ENCODE results near the gene ANKRD45.
"Not testable (repeated sequence)": the region's sequence is repeated elsewhere in the genome, so short reads cannot be mapped to it uniquely, and the experiment has no call there.

The ANKRD45 gene

DNA sequence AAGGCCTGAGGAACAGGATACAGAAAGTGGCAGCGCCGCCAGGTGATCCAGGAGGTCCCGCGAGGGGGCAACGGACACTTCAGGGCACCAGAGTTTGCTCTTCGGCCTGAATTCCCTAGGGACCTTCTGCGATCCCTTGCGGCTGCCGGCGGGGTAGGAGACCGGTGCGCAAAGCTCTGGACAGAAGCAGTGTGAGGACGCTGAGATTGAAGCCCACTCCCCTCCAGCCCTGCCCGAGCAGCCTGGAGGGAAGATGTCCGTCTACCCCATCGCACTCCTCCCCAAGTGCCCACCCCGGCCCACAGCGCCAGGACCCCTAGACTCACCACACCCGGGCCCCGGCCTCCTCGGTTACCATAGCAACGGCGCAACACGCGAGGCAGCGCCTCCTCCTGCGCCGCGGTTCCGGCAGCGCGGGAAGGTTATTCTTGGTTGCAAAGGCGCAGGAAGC lies at the start of gene ANKRD45:
Gene ANKRD45 (minus strand): TSS at position 361 of the 451 bp plus-strand sequence. CDS start 10,433 bp downstream, outside the sequence.
- DNase-seq: no peak

- DNase-seq: no peak
Measured at GRCh38 chr1:173717238-173717637, 47.6 kb upstream of the ANKRD45 start.

DNA sequence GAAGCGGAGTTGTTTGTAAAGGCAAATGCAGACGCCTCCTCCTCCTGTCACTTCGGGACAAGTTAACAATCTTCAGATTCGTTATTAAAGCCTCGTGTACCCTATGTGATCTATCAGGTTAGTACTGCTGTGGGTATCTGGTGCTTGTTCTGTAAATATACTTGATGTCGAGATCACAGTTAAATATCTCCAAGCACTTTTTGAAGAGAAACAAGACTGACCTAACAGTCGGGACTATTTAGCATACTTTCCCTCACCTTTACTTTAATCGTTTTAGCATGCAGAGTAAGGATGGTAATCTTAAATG lies 45.8 kb upstream of the ANKRD45 start:
- DNase-seq: no peak

DNA sequence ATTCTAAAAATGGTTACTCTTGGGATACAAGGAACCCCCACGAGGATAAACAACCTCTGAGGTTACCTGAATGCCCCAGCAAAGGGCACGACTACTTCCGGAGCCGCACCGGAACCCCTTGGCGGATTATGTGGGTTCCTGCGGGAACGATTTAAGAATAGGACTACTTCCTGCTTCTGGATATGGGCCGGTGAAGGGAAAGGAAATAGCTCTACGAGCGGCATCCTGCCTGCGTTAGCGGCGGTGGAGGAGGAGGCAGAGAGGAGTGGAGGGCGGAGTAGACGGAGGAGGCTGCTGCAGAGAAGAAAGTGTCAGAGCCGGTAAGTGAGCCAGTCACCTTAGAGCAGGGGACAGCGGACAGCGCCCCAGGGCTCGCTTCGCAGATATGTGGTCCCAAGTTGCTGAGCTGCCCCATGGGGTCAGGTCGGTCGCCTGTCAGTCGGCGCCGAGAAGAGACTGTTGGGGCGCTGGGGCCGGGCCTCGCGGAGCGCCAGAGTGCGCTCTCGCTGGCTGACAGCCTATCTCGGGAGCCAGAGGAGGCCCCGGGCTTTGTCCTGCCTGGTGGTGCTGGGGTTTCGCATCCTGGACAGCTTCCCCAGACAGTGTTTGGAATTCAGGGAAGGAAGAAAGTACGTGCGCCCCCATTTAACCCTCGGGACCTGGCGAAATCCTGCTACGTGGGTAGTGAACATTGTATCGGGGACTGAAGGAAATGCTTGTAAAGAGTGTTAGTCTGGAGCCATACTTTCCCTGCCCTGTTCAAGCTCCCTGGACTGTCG lies 45.3 kb upstream of the ANKRD45 start, which contains the start of gene KLHL20:
Gene KLHL20 (plus strand): TSS at position 223 of the 779 bp plus-strand sequence. CDS start 1,063 bp downstream, outside the sequence.
- DNase-seq: peak; percentile 71

DNA sequence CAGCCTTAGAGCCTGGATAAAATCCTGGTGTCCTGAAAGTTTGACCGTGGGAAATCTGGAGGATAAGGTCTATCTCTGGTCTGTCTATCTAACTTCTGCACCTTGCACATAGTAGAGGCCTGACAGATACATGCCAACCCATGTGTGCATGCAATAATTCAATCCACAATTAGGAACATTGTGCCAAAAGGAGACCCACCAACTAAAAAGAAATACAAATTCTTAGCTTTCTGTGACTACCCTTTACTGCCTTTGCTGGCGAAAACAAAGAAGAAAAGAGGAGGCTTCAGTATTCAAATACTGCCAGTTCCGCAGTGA lies 44.7 kb upstream of the ANKRD45 start:
- no peak for DNase-seq

DNA sequence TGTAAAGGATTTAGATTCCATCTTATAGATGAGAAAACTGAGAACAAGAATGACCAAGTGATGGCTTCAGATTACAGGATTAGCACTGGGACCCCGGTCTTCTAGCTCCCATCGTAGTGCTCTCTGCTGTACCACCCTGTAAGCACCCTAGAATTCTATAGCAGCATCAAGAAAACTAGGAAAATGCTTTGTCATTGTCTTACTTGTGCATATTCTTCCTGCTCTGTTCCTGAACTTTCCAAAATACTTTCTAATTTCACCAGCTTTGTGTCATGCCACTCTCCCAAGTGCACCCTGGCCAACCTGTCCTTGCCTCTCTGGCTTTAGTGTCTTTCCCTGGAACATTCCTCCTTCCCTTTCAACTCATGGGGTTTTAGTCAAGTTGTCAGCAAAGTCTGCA lies 39.1 kb upstream of the ANKRD45 start:
- no peak for DNase-seq

- no peak for DNase-seq
Measured at GRCh38 chr1:173705117-173705516, 35.5 kb upstream of the ANKRD45 start.

- no peak for DNase-seq
Measured at GRCh38 chr1:173702736-173703135, 33.1 kb upstream of the ANKRD45 start.

GRCh38 chr1:173701299-173701698 lies 31.6 kb upstream of the ANKRD45 start:
- not testable (repeated sequence) for DNase-seq

DNA sequence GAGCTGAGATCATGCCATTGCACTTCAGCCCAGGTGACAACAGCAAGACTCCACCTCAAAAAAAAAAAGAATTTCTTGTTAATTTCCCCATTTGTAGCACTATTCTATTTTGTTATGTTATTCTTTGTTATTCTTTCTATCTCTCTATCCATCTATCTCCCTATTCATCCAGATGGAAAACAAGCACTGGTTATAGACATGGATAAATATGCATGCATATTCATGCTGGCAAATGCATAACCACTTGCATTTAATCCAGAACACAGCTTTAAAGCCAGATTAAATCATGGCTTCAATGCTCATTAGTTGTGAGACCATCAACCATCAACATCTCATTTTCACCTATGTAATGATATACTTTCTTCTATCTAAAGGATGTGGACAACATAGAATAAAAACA lies 23.6 kb upstream of the ANKRD45 start:
- no peak for DNase-seq

DNA sequence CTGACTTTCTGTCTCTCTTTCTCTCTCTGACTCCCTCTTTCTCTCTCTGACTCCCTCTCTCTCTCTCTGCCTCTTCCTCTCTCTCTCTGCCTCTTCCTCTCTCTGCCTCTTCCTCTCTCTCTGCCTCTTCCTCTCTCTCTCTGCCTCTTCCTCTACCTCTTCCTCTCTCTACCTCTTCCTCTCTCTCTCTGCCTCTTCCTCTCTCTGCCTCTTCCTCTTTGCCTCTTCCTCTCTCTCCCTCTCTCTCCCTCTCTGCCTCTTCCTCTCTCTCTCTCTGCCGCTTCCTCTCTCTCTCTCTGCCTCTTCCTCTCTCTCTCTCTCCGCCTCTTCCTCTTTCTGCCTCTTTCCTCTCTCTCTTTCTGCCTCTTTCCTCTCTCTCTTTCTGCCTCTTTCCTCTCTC lies 18.6 kb upstream of the ANKRD45 start:
- no peak for DNase-seq

GRCh38 chr1:173685121-173685520 lies 15.5 kb upstream of the ANKRD45 start:
- DNase-seq: not testable (repeated sequence)

DNA sequence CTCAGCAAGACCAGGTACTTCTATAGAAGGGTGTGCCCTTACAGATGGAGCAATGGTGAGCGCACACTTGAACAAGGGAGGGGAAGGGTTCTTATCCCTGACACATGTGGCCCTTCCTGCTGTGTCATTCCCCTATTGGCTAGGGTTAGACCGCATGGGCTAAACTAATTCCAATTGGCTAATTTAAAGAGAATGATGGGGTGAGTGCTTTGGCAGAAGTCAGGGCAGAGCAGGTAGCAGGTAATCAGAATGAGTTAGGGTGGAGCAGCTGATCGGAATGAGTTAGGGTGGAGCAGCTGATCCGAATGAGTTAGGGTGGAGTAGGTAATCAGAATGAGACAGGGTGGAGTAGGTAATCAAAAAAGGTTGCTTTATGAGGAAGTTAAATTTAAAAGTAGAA lies 14.2 kb upstream of the ANKRD45 start:
- peak; percentile 12 for DNase-seq

DNA sequence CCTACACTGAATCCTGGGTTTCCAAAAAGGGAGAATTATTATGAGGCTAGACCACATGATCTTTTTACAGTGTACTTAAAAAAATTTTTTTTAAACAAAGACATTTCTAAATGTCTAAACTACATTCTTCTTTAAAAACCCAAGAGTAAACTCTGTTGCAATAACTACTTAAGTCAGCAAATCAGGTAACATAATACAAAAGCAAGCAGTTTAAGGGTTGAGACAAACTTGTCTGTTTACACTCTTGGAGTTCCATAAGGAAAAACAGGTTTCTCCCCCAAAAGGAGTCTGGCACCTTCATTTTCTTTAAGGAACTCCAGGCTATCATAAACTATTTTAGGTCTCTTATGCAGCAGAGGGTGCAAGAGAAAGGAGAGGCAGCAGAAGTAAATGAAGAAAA lies 12.5 kb upstream of the ANKRD45 start:
- DNase-seq: no peak

DNA sequence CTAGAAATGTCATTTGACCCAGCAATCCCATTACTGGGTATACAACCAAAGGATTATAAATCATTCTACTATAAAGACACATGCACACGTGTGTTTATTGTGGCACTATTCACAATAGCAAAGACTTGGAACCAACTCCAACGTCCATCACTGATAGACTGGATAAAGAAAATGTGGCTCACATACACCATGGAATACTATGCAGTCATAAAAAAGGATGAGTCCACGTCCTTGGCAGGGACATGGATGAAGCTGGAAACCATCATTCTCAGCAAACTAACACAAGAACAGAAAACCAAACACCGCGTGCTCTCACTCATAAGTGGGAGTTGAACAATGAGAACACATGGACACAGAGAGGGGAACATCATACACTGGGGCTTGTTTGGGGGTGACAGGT lies 10.5 kb upstream of the ANKRD45 start:
- DNase-seq: not testable (repeated sequence)

GRCh38 chr1:173674496-173674895 lies 4.8 kb upstream of the ANKRD45 start:
- not testable (repeated sequence) for DNase-seq

- no peak for DNase-seq
Measured at GRCh38 chr1:173666646-173667045, 3.0 kb downstream of the ANKRD45 start.

GRCh38 chr1:173663159-173663558 lies 6.5 kb downstream of the ANKRD45 start:
- DNase-seq: no peak

GRCh38 chr1:173661763-173662162 lies 7.9 kb downstream of the ANKRD45 start:
- no peak for DNase-seq

- no peak for DNase-seq
Measured at GRCh38 chr1:173661271-173661670, 8.4 kb downstream of the ANKRD45 start.

GRCh38 chr1:173660306-173660705 lies 9.3 kb downstream of the ANKRD45 start:
- no peak for DNase-seq

DNA sequence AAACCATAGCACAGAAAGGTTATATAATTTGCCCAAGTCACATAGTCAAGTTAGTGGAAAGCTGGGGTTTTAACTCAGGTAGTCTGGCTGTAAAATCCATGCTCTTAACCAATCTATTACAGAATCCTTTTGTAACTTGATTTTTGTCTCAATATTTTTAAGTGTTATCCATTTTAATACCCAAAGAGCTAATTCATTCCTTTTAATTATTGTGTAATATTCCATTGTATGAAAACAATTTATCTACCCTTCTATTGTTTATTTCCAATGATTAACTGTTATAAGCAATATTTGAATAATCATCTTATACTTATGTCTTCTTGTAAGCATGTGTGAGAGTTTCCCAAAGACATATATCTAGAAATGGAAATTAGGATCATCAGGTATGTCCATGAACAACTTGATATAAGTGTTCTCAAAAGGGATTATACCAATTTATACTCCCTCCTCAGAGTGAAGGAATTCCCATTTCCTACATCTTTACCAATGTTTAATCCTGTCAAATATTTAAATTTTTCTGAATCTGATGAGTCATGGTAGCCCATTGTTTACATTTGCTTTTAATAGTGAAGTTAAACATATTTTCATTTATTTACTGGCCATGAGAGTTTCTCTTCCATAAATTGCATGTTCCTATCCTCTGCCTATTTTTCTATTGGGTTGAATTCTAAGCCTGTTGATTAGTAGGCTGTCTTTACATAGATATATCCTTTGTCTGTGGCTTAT lies 20.6 kb downstream of the ANKRD45 start:
- no peak for DNase-seq

DNA sequence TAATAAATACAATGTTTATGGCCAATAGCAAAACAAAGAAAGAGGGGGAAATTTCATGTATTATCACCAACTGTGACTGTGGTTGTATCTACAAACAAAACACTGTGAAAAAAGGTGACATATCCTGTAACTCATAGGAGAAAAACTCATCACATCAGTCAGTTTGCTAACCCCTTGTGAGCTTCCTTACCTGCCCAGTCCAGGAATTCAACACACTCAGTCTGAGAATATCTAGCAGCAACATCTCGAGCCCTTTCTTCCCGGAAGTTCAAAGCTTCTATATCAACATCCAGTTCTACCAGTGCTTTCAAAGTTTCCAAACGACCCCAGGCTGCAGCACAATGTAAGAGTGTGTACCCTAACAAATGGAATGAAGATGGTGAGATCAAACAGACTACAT lies 23.0 kb downstream of the ANKRD45 start:
- DNase-seq: no peak

DNA sequence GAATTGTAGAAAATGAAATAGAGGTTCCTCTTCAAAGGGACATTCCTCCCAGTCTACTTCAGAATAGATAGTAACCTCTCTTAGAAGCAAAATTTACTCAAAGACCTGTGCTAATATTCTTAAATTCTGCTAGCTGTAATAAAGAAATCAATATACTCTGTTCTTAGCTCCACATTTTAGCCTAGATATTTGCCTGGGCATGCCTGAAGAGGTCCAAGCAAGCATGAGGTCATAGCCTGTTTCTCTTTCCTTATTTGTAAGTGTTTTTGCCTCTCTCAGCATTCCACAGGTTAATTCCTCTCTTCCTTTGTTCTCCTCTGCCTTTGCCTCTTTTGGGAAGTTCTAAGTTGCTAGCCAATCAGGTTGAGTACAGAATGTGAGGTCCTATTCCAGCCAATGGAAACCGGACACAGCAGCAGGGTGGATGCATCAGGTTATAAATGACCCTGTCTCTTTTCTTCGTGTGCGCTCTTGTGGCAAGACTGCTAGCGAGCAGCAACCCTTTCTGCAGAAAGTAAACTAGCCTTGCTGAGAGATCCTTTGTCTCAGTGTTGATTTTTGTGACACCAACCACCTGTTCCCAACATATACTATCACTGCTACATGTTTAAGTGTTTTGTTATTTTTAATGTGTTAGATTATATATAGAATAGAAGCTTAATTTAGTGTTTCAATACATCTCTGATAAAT lies 27.1 kb downstream of the ANKRD45 start:
- not testable (repeated sequence) for DNase-seq
